PFSK-1 (cell line): ENCODE results near the gene SPATA46.

Experiments used
- FOXP2 ChIP-seq: optimal IDR thresholded peaks from 2 replicates; pipeline ENCODE3; 2011; ENCODE audit warnings: borderline replicate concordance, control low read depth, inconsistent platforms; ENCODE audit not compliant: insufficient read depth; ENCODE audit errors: extremely low read length, extremely low read depth
- POLR2AphosphoS5 ChIP-seq: IDR thresholded peaks from 2 replicates; pipeline ENCODE4 v1.6.1; 2012; ENCODE audit warnings: low read depth, mild to moderate bottlenecking, control low read depth, low read length, moderate library complexity
- REST ChIP-seq, 2 experiments: IDR thresholded peaks; 2 replicates each; pipeline versions ENCODE4 v1.6.1 to v1.8.0; 2011 to 2012; ENCODE audit warnings: low read depth in 2 of 2, low read length in 2 of 2, control low read depth in 1 of 2, inconsistent platforms in 1 of 2, mild to moderate bottlenecking in 1 of 2, moderate library complexity in 1 of 2; ENCODE audit not compliant: insufficient read depth in 1 of 2
- SIN3A ChIP-seq: IDR thresholded peaks from 2 replicates; pipeline ENCODE4 v1.6.1; 2012; ENCODE audit warnings: mild to moderate bottlenecking, low read length, moderate library complexity, borderline replicate concordance; ENCODE audit not compliant: insufficient read depth
- TAF1 ChIP-seq: IDR thresholded peaks from 2 replicates; pipeline ENCODE4 v1.6.1; 2012; ENCODE audit warnings: low read length, control low read depth, borderline replicate concordance; ENCODE audit not compliant: insufficient read depth

SPATA46 gene

GRCh38 chr1:162324396-162324795 lies 52.3 kb downstream of the SPATA46 start:
- TF ChIP-seq REST (IDR thresholded peaks at IDR 0.05; ENCODE audit: insufficient read depth in 1 of 2, low read depth in 2 of 2, low read length in 2 of 2) (no peak), POLR2AphosphoS5 (no peak), FOXP2 (no peak), SIN3A (no peak), TAF1 (no peak)
